ENCODE results near the gene WDR3.
A peak's percentile ranks its signal among the peaks of the same experiment; 100 is the strongest.
"Not testable (repeated sequence)": the region's sequence is repeated elsewhere in the genome, so short reads cannot be mapped to it uniquely, and the experiment has no call there.

Gene WDR3

GRCh38 chr1:117929343-117930172, at the start of gene WDR3, which contains the start of gene GDAP2:
WDR3 (plus strand) TSS chr1:117929739; CDS start chr1:117933320, 3,581 bp downstream.
GDAP2 (minus strand) TSS chr1:117929621; CDS start chr1:117920357, 9,264 bp downstream.
- DNase-seq = peak; percentile 88 to 95

GRCh38 chr1:117883616-117884015, 45.9 kb upstream of the WDR3 start:
- DNase-seq = no peak

GRCh38 chr1:117886101-117886795, 43.3 kb upstream of the WDR3 start:
- DNase-seq = no peak

- DNase-seq = no peak
These were observed 39.1 kb upstream of the WDR3 start for GRCh38 chr1:117890452-117890851.

- DNase-seq = no peak
These were observed 37.0 kb upstream of the WDR3 start for GRCh38 chr1:117892512-117892911.

GRCh38 chr1:117894078-117894477, 35.5 kb upstream of the WDR3 start:
- no peak for DNase-seq

GRCh38 chr1:117895482-117896114, 33.9 kb upstream of the WDR3 start:
- peak; percentile 65 to 86 for DNase-seq

GRCh38 chr1:117897551-117897950, 32.0 kb upstream of the WDR3 start:
- DNase-seq = no peak

- DNase-seq = no peak
These were observed 29.7 kb upstream of the WDR3 start for GRCh38 chr1:117899801-117900200.

- DNase-seq = no peak
These were observed 26.6 kb upstream of the WDR3 start for GRCh38 chr1:117902944-117903343.

- DNase-seq = no peak
These were observed 25.1 kb upstream of the WDR3 start for GRCh38 chr1:117904485-117904884.

GRCh38 chr1:117905019-117905418, 24.5 kb upstream of the WDR3 start:
- no peak for DNase-seq

GRCh38 chr1:117911051-117911450, 18.5 kb upstream of the WDR3 start:
- DNase-seq = no peak

- no peak for DNase-seq
These were observed 10.2 kb upstream of the WDR3 start for GRCh38 chr1:117919376-117919775.

- DNase-seq = no peak
These were observed 7.5 kb upstream of the WDR3 start for GRCh38 chr1:117921991-117922390.

- not testable (repeated sequence) for DNase-seq
These were observed 6.8 kb upstream of the WDR3 start for GRCh38 chr1:117922717-117923116.

GRCh38 chr1:117925981-117926380, 3.6 kb upstream of the WDR3 start:
- no peak for DNase-seq

- peak; percentile 27 to 60 for DNase-seq
These were observed 627 bp upstream of the WDR3 start for GRCh38 chr1:117928881-117929342.

- DNase-seq = no peak
These were observed 571 bp downstream of the WDR3 start for GRCh38 chr1:117930173-117930447.

GRCh38 chr1:117930484-117930883, 945 bp downstream of the WDR3 start:
- DNase-seq = no peak

- DNase-seq = no peak
These were observed 3.0 kb downstream of the WDR3 start for GRCh38 chr1:117932576-117932975.

GRCh38 chr1:117933769-117934168, 4.2 kb downstream of the WDR3 start:
- DNase-seq = no peak

GRCh38 chr1:117942293-117942692, 12.8 kb downstream of the WDR3 start:
- no peak for DNase-seq

- DNase-seq = no peak
These were observed 22.8 kb downstream of the WDR3 start for GRCh38 chr1:117952386-117952785.

Data from NCI-H524 (cell line).